Small intestine (tissue), 7 donors: Measurements from ENCODE around the gene NCBP1. TPM values are rescaled to one million over a fixed set of nuclear protein-coding genes. Genes with fewer than 3 reads are reported as not detected.

Experiments
- DNase-seq, 2 donors: peaks; one replicate each; pipeline versions ENCODE4 v3.0.0 to v3.0.0-alpha.2; 2013
- FAIRE-seq: peaks from 2 replicates; lab custom pipeline; 2012; peaks lifted over from hg19 to GRCh38; lab: Jason Lieb, UNC
- H3K27ac ChIP-seq, 3 donors: one replicate each; pipeline ENCODE4 v1.5.1; 2013; ENCODE audit warnings: low read length in 2 of 3, mild to moderate bottlenecking in 2 of 3, control low read depth in 1 of 3, inconsistent platforms in 1 of 3, low read depth in 1 of 3, moderate library complexity in 1 of 3
- H3K27me3 ChIP-seq, 3 donors: one replicate each; pipeline ENCODE4 v1.6.1; 2013; ENCODE audit warnings: low read length in 3 of 3, inconsistent platforms in 1 of 3; ENCODE audit not compliant: control insufficient read depth in 3 of 3, insufficient read depth in 3 of 3
- H3K36me3 ChIP-seq, 3 donors: one replicate each; pipeline ENCODE4 v1.6.1; 2013; ENCODE audit warnings: low read length in 3 of 3, inconsistent platforms in 1 of 3, low read depth in 1 of 3, mild to moderate bottlenecking in 1 of 3, moderate library complexity in 1 of 3; ENCODE audit not compliant: control insufficient read depth in 3 of 3, insufficient read depth in 2 of 3
- H3K4me1 ChIP-seq, 3 donors: one replicate each; pipeline ENCODE4 v1.6.1; 2013; ENCODE audit warnings: low read length in 2 of 3, inconsistent platforms in 1 of 3, low read depth in 1 of 3, mild to moderate bottlenecking in 1 of 3, moderate library complexity in 1 of 3; ENCODE audit not compliant: control insufficient read depth in 3 of 3, insufficient read depth in 2 of 3
- H3K4me3 ChIP-seq, 3 donors: one replicate each; pipeline ENCODE4 v1.5.1; 2013; ENCODE audit warnings: low read length in 3 of 3, control low read depth in 1 of 3, inconsistent platforms in 1 of 3, low read depth in 1 of 3, mild to moderate bottlenecking in 1 of 3, moderate library complexity in 1 of 3
- H3K9me3 ChIP-seq, 2 donors: one replicate each; pipeline ENCODE4 v1.6.1; 2013; ENCODE audit warnings: low read depth in 1 of 2, low read length in 1 of 2; ENCODE audit not compliant: control insufficient read depth in 2 of 2, insufficient read depth in 1 of 2
- WGBS, 3 donors: extraction: QIAGEN DNeasy Blood & Tissue Kit; methylation state at CpG; one replicate each; pipeline ENCODE4 v1.1.7; 2013; 5-methylcytosine and 5-hydroxymethylcytosine counted together
- polyA plus RNA-seq, 4 donors: library from polyadenylated mRNA; stranded (reverse) in 3 of 4; unstranded in 1 of 4; fragments of 200-250 nt in 3 of 4; fragments of 120-200 nt in 1 of 4; gene quantifications; one replicate each; pipeline versions ENCODE4 v1.2.1 to v1.2.3, GENCODE V29; 2013
- donor health status: healthy with polysubstance abuse.
- donor health status: control.
- donor health status: control.
- donor health status: Bipolar disorder and iron deficiency.
- donor health status: healthy.

Gene NCBP1
- polyA plus RNA-seq, 4 donors = 5.9 to 29.7 (median 11.0) TPM

GRCh38 chr9:97711223-97711626 lies 77.6 kb downstream of the NCBP1 start:
- no peak for FAIRE-seq

DNA sequence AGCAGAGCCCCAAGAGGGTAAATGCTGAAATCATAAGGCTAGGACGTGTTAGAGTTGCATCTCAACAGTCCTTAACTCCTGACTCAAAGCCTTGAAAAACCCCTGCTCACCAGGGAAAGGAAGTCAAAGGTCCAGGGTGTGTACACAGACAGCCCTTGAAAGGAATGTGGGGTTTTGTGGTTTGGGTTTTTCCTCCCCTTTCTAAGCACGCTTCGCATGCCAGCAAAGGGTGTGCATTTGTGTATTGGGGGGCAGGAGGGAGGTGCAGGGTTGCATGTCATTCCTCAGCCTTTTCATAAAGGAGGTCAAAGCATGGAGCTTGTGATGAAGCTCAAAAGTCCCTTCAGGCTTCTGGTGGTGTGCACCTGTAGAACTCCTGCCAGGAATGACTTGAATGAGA lies 80.8 kb downstream of the NCBP1 start:
- H3K36me3 ChIP-seq = no peaks in the 10 kb centered on the region
- H3K27me3 ChIP-seq = no peaks in the 10 kb centered on the region
- WGBS, 3 donors = 9 to 32% (median 18%) methylated on average over 3 of the region's 3 CpGs
- H3K4me1 ChIP-seq = peaks cover 0 to 10% (median 2%) of the 10 kb centered on the region in 3 donors
- peak; percentile 61 to 63 for DNase-seq
- no peak overlapping the region for H3K4me3 ChIP-seq
- H3K9me3 ChIP-seq = no peaks in the 10 kb centered on the region
- no peak overlapping the region for H3K27ac ChIP-seq
- no peak for FAIRE-seq

More at GRCh38 chr9:97711223-97711626, 77.6 kb downstream of the NCBP1 start:
- H3K4me3 ChIP-seq = no peak overlapping the region
- no peaks in the 10 kb centered on the region for H3K36me3 ChIP-seq
- no peaks in the 10 kb centered on the region for H3K9me3 ChIP-seq
- no peak overlapping the region for H3K27ac ChIP-seq
- H3K27me3 ChIP-seq = peaks cover 0 to 6% (median 3%) of the 10 kb centered on the region in 3 donors
- 29 to 70% (median 48%) methylated on average over 12 of the region's 12 CpGs for WGBS, 3 donors
- DNase-seq = no peak
- H3K4me1 ChIP-seq = peaks cover 0 to 10% (median 2%) of the 10 kb centered on the region in 3 donors

DNA sequence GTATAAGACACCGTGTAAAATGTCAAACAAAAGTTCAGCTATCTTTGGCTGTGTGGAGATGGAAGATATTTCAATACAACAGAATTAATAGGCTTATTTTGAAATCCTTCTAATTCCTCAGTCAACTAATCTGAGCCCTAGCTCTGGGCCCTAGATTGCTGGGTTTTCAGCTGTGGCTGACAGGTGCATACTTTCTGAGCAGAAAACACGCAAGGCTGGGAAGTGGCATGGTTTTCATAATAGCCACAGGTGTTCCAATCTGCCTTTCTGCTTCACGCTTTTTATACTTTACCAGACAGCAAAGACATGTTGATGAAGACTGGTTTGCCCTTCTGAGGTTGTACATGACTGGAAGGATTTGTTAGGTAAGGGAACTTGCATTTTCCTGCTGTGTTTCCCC lies 84.2 kb downstream of the NCBP1 start:
- 73 to 75% (median 75%) methylated on average over 3 of the region's 3 CpGs for WGBS, 3 donors
- Histone ChIP-seq H3K27me3 (peaks cover 0 to 2% (median 0%) of the 10 kb centered on the region in 3 donors), H3K36me3 (no peaks in the 10 kb centered on the region), H3K27ac (no peak overlapping the region), H3K9me3 (peaks cover 0 to 2% of the 10 kb centered on the region in 2 donors), H3K4me1 (peaks cover 0 to 6% (median 2%) of the 10 kb centered on the region in 3 donors), H3K4me3 (no peak overlapping the region)
- DNase-seq = no peak
- FAIRE-seq = no peak

DNA sequence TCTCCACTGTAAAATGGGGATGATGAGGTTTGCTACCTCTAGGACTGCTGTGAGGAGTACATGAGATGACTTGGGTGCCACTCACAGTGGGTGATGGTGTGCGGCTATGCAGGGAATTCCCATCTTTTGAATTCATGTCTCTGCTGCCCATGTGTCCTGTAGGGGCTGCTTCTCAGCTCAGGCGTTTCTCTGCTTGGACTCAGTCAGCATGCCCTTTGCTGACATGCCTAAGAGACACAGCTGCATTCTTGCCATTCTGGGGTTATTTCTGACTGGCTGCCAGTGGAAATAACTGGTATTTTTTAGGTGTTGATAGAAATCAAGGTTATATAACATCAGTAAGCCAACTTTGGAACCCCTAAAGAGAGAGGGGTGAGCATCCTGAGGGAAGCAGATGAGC lies 87.8 kb downstream of the NCBP1 start:
- Histone ChIP-seq H3K36me3 (no peaks in the 10 kb centered on the region), H3K27ac (no peak overlapping the region), H3K4me3 (no peak overlapping the region), H3K4me1 (no peaks in the 10 kb centered on the region), H3K27me3 (peaks cover 0 to 2% (median 0%) of the 10 kb centered on the region in 3 donors), H3K9me3 (peaks cover 0 to 2% of the 10 kb centered on the region in 2 donors)
- WGBS, 3 donors = 80 to 86% (median 83%) methylated on average over 2 of the region's 2 CpGs
- DNase-seq (no peak), FAIRE-seq (no peak)

GRCh38 chr9:97722331-97722730 lies 88.7 kb downstream of the NCBP1 start:
- H3K27ac ChIP-seq = no peak overlapping the region

More at GRCh38 chr9:97722331-97722730, 88.7 kb downstream of the NCBP1 start:
- peaks cover 0 to 2% (median 0%) of the 10 kb centered on the region in 3 donors for H3K27me3 ChIP-seq
- no peaks in the 10 kb centered on the region for H3K4me1 ChIP-seq
- no peak for FAIRE-seq
- DNase-seq = no peak
- H3K36me3 ChIP-seq = no peaks in the 10 kb centered on the region
- no peak overlapping the region for H3K4me3 ChIP-seq
- peaks cover 0 to 2% of the 10 kb centered on the region in 2 donors for H3K9me3 ChIP-seq
- 60 to 82% (median 62%) methylated on average over 2 of the region's 2 CpGs for WGBS, 3 donors

Other genes with a start within 250 kb of the NCBP1 start
- 10 to 100 TPM; 15.2 to 24.9 (median 20.3) TPM for gene TDRD7, start 221.7 kb upstream of the NCBP1 start, polyA plus RNA-seq
- gene TMOD1, start 132.2 kb upstream of the NCBP1 start, polyA plus RNA-seq = 1 to 10 TPM; 1.1 to 9.9 (median 1.6) TPM
- 10 to 100 TPM in 1 of 4 donors, 1 to 10 TPM in 3; 7.2 to 17.4 (median 7.8) TPM for gene TSTD2, start 453 bp upstream of the NCBP1 start, polyA plus RNA-seq
- gene XPA, start 63.5 kb downstream of the NCBP1 start, polyA plus RNA-seq = 10 to 100 TPM; 15.4 to 24.4 (median 20.4) TPM
- under 1 TPM in 1 of 4 donors, not detected in 3; 0.03 TPM for gene FOXE1, start 219.4 kb downstream of the NCBP1 start, polyA plus RNA-seq